ENCODE results near the gene LTBP1. TPM values are rescaled to one million over a fixed set of nuclear protein-coding genes. Genes with fewer than 3 reads are reported as not detected.
"Not testable (repeated sequence)": the region's sequence is repeated elsewhere in the genome, so short reads cannot be mapped to it uniquely, and the experiment has no call there.

The LTBP1 gene
- total RNA-seq, 4 donors from 2014 or later: 8.7 to 18.7 (median 13.0) TPM

GRCh38 chr2:33437297-33437696 lies 490.5 kb downstream of the LTBP1 start:
- Histone ChIP-seq H3K27me3 (no peaks in the 10 kb centered on the region), H3K27ac (no peak overlapping the region), H3K4me3 (no peak overlapping the region), H3K9me3 (no peaks in the 10 kb centered on the region), H3K36me3 (no peaks in the 10 kb centered on the region), H3K4me1 (peaks cover 3% of the 10 kb centered on the region)
- WGBS: 34% methylated on average over 4 of the region's 4 CpGs
- no peak for DNase-seq (ENCODE audit: low spot score in 2 of 2)
- TF ChIP-seq POLR2AphosphoS5 (IDR thresholded peaks at IDR 0.05): no peak
- TF ChIP-seq, protein P1, sequence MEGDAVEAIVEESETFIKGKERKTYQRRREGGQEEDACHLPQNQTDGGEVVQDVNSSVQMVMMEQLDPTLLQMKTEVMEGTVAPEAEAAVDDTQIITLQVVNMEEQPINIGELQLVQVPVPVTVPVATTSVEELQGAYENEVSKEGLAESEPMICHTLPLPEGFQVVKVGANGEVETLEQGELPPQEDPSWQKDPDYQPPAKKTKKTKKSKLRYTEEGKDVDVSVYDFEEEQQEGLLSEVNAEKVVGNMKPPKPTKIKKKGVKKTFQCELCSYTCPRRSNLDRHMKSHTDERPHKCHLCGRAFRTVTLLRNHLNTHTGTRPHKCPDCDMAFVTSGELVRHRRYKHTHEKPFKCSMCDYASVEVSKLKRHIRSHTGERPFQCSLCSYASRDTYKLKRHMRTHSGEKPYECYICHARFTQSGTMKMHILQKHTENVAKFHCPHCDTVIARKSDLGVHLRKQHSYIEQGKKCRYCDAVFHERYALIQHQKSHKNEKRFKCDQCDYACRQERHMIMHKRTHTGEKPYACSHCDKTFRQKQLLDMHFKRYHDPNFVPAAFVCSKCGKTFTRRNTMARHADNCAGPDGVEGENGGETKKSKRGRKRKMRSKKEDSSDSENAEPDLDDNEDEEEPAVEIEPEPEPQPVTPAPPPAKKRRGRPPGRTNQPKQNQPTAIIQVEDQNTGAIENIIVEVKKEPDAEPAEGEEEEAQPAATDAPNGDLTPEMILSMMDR (IDR thresholded peaks at IDR 0.05): no peak
- no peak for TF ChIP-seq EP300 (IDR thresholded peaks at IDR 0.05)
- TF ChIP-seq POLR2A (IDR thresholded peaks at IDR 0.05): no peak

DNA sequence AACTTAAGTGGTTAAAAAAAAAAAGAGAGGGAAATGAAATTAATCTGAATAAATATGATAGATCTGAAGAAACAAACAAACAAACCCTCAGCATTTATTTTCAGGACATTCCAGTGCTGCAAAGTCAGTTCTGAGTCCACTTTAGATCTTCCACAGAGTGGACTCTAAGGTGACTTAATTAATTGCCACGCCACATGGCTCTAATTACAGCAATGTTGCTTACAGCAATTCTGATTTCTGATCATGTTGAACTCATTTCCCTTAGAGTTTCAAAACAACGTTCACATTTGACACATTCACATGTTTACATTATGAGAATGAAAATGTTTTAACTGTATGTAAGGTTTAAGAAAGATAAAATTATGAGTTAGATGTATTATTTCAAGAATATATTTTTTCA lies 491.1 kb downstream of the LTBP1 start:
- TF ChIP-seq, protein P1 (IDR thresholded peaks at IDR 0.05): no peak
- TF ChIP-seq POLR2A (IDR thresholded peaks at IDR 0.05) (no peak), EP300 (IDR thresholded peaks at IDR 0.05) (no peak), POLR2AphosphoS5 (IDR thresholded peaks at IDR 0.05) (no peak)
- no peak overlapping the region for H3K27ac ChIP-seq
- DNase-seq (ENCODE audit: low spot score in 2 of 2): no peak
- H3K4me3 ChIP-seq: no peak overlapping the region
- peaks cover 3% of the 10 kb centered on the region for H3K4me1 ChIP-seq
- no peaks in the 10 kb centered on the region for H3K9me3 ChIP-seq
- H3K27me3 ChIP-seq: no peaks in the 10 kb centered on the region
- H3K36me3 ChIP-seq: no peaks in the 10 kb centered on the region
- WGBS: 53% methylated on average over 2 of the region's 2 CpGs

DNA sequence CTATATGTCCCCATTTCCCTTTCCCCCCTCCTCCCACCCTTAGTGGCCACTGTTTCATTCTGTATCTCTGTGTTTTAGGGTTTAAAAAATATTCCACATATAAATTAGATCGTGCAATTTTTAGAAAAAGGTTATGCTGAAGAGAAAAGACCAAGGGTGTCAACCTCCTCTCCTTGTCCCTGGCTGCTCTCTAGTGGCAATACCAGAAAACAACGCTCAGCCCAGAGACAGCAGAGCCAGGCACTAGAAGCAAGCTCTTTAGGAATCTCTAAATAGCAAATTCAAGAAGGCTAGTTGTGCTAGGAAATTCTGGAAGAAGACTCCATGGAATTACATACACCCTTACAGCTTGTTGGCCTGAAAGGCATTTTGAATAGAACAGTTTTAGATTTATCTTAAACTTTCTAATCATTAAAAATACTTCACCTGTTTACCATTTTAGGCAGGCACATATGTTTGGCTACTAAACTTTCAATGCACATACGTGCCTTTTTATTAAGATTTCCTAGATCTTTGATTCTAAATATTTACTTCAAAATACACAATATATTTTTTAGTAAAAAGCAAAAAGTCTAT lies 494.6 kb downstream of the LTBP1 start:
- no peak for DNase-seq (ENCODE audit: low spot score in 2 of 2)
- TF ChIP-seq EP300 (IDR thresholded peaks at IDR 0.05): no peak
- TF ChIP-seq, protein P1 (IDR thresholded peaks at IDR 0.05): peak; percentile 44 to 50
- TF ChIP-seq POLR2A (IDR thresholded peaks at IDR 0.05): no peak
- 40% methylated on average over 3 of the region's 3 CpGs for WGBS

DNA sequence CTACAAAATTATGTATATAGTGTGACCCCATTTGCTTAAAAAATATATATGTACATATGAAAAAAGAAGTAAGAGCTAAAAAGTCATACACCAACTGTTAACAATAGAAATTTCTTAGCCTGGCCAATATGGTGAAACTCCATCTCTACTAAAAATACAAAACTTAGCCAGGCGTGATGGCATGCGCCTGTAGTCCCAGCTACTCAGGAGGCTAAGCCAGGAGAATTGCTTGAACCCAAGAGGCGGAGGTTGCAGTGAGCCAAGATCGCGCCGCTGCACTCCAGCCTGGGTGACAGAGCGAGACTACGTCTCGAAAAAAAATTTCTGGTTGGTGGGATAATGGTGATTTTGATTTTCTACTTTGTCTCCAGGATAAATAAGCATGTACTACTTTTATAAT lies 495.3 kb downstream of the LTBP1 start:
- H3K27me3 ChIP-seq; H3K4me1 ChIP-seq; H3K27ac ChIP-seq; H3K9me3 ChIP-seq; DNase-seq (ENCODE audit: low spot score in 2 of 2); H3K36me3 ChIP-seq; H3K4me3 ChIP-seq: not testable (repeated sequence)
- 95% methylated on average over 9 of the region's 9 CpGs for WGBS

More for the DNA sequence above, 494.6 kb downstream of the LTBP1 start:
- no peaks in the 10 kb centered on the region for H3K27me3 ChIP-seq
- H3K9me3 ChIP-seq: no peaks in the 10 kb centered on the region
- peaks cover 8% of the 10 kb centered on the region for H3K4me1 ChIP-seq
- H3K27ac ChIP-seq: no peak overlapping the region
- no peak overlapping the region for H3K4me3 ChIP-seq
- no peaks in the 10 kb centered on the region for H3K36me3 ChIP-seq

DNA sequence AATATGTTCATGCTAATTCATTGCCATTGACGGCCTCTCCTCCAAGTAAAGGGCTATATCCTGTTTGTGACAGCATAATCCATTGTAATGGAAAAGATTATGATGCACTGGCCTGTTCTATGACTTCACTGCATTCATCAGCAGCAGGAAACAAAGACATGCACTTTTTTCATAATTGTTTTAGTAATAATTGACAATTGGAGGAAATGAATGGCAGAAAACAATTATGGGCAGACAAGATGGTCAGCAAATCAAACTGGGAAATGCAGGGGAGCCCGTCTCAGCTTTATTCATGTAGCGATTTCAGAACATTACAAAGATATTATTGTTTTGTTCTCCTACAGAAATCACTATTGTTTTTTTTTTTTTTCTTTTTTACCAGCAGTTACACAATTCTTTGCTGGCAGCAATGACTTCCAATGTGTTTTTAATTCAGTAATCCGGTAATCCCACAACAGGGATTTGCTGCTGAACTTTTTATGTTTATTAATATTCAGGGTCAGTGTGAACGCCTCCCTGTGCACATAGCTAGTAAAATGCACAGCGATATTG lies 495.9 kb downstream of the LTBP1 start:
- TF ChIP-seq, protein P1 (IDR thresholded peaks at IDR 0.05): no peak
- no peak for TF ChIP-seq EP300 (IDR thresholded peaks at IDR 0.05)
- no peak for TF ChIP-seq POLR2AphosphoS5 (IDR thresholded peaks at IDR 0.05)
- no peak for TF ChIP-seq POLR2A (IDR thresholded peaks at IDR 0.05)
- WGBS: 37% methylated on average over 6 of the region's 6 CpGs
- Histone ChIP-seq H3K27me3 (no peaks in the 10 kb centered on the region), H3K36me3 (no peaks in the 10 kb centered on the region), H3K4me3 (no peak overlapping the region), H3K9me3 (no peaks in the 10 kb centered on the region), H3K4me1 (peaks cover 8% of the 10 kb centered on the region), H3K27ac (peak overlapping the region; percentile 11)
- no peak for DNase-seq (ENCODE audit: low spot score in 2 of 2)

Data from suprapubic skin (tissue), 4 donors.